PC-3 (cell line): Measurements from ENCODE around the gene CCNL2.

Experiments
- EZH2 ChIP-seq: fragments of 300-600 bp; sonication (generic); IDR thresholded peaks from one replicate; pipeline ENCODE4 v1.6.1; 2017; ENCODE audit warnings: antibody characterized with exemption, mild to moderate bottlenecking, low read length; ENCODE audit not compliant: unreplicated experiment
- EZH2phosphoT487 ChIP-seq: fragments of 300-600 bp; sonication (generic); IDR thresholded peaks from 2 replicates; pipeline ENCODE4 v1.6.1; 2018; ENCODE audit warnings: mild to moderate bottlenecking, antibody characterized with exemption, low read length, borderline replicate concordance
- TF ChIP-seq, protein P1 (sequence below): fragments of 300-600 bp; sonication (generic); conservative IDR thresholded peaks from 2 replicates; pipeline ENCODE4 v1.5.1; 2017; ENCODE audit warnings: antibody characterized with exemption, low read depth, mild to moderate bottlenecking, low read length

DNA sequence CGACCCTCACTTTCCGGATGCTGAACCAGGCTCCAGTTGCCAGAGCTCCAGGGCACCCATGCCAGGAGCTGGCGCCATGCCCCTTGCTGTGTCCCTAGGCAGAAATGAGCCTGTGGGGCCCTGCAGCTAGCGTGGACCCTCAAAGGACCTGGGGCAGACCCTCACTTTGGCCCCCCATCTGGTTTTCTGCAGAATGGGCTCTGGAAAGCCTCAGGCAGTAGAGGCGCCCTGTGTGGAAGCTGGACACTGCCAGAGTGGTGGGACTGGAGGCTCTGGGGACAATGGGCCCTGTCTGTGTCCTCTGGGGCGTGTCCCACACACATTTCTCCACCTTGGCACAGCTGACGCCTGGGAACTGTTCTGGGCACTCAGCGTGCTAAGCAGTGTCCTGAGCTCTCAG, 17.8 kb downstream of the CCNL2 start:
- TF ChIP-seq, protein P1, sequence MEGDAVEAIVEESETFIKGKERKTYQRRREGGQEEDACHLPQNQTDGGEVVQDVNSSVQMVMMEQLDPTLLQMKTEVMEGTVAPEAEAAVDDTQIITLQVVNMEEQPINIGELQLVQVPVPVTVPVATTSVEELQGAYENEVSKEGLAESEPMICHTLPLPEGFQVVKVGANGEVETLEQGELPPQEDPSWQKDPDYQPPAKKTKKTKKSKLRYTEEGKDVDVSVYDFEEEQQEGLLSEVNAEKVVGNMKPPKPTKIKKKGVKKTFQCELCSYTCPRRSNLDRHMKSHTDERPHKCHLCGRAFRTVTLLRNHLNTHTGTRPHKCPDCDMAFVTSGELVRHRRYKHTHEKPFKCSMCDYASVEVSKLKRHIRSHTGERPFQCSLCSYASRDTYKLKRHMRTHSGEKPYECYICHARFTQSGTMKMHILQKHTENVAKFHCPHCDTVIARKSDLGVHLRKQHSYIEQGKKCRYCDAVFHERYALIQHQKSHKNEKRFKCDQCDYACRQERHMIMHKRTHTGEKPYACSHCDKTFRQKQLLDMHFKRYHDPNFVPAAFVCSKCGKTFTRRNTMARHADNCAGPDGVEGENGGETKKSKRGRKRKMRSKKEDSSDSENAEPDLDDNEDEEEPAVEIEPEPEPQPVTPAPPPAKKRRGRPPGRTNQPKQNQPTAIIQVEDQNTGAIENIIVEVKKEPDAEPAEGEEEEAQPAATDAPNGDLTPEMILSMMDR = no peak
- TF ChIP-seq EZH2phosphoT487 (no peak), EZH2 (no peak)
